NCI-H510A treated with DMSO at 0.1 percent for 48 hours (cell line): ENCODE results near the gene NMNAT2.
"Not testable (repeated sequence)": the region's sequence is repeated elsewhere in the genome, so short reads cannot be mapped to it uniquely, and the experiment has no call there.

Source experiments
- DNase-seq: peaks from one replicate; lab custom pipeline; 2025; lab: John Stamatoyannopoulos, UW

Gene NMNAT2

GRCh38 chr1:183418696-183419095, 516 bp upstream of the NMNAT2 start:
- DNase-seq, result no peak

DNA sequence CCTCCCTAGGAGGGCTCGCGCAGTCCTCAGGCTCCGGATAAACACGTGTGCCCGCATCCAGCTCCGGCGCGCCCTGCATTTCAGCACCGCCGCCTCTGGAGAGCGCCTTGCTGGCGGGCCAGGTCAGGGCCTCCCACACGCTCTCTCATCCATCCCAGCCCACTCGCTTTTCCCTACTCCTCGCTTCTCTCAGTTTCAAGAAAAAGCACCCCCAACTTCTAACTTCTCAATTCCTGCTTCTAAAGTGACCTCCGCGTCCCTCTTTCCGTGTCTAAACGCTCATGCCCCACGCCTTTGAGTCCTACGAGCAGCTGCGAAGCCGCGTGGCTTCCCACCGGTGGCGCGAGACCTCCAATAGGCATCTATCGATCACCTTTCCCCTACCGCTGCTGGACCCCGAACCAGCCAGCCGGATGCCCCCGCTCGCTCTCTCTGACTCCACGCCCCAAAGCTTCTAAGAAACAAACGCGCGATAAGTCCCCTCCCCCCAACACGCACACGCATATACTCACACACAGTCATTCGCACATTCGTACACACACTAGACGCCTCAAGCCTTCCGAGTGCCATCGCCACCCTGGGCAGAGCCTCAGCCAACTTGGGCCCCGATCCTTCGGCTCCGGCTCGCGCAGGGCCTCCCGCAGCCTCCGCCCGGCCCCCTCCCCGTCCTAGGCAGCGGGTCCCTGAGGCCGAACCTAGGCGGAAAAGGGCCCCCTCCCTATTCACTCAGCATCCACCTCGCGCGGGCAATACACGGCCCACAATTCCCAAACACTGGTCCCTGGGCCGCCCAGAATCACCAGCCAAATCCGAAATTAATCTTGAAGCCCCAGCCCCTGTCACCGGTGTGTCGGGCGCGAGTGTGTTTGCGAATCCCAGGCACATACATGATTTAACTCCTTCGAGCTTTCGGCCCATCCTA, 1.1 kb downstream of the NMNAT2 start:
- DNase-seq, result peak; percentile 50

DNA sequence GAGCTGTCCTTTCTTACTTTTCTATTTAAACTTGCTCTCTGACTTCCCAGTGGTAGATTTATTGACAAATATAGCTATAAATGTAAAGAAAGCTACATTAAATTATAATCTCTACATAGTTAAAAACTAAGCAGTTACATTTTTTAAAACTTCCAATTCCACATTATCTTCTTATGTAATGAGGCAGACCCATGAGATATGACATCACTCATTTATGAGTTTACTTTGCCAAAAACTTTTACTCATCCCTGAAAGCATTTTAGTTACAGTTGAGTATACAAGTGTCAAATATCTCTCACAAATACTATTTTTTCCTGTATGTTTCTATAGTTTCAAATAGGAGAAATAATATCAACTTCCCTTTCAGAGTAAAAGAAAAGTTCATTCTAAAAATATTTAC, 3.8 kb downstream of the NMNAT2 start:
- DNase-seq, result no peak

DNA sequence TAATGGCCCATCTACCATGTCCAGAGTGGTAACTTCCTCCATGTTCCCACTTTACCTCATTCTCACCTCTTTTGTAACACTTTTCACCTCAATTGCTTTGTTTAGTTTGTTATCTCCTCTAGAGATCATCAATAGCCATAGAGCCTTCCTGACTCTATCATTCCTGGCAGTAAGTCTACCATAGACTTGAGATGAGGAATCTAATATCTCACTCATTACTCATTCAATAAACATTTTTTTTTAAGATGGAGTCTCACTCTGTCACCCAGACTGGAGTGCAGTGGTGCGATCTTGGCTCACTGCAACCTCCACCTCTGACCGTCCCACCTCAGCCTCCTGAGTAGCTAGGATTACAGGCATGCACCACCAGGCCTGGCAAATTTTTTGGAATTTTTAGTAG, 7.1 kb downstream of the NMNAT2 start:
- DNase-seq, result no peak

GRCh38 chr1:183407961-183408360, 10.2 kb downstream of the NMNAT2 start:
- DNase-seq, result no peak

DNA sequence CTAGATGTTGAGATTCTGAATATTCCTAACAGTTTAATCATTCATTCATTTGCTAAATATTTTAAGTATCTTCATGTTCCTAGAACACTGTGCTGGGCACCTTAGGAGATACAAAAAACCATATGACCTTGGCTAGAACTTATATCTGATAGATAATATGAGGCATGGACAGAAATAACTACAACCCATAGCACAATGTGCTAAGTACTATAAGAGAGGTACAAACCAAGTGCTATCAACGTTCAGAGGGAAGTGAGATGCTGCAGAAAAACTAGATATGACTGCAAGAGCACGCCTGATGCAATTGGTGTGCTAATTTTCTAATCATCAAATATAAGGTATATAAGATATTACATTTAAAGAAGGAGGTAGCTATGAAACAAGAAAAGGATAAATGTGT, 10.7 kb downstream of the NMNAT2 start:
- no peak for DNase-seq

DNA sequence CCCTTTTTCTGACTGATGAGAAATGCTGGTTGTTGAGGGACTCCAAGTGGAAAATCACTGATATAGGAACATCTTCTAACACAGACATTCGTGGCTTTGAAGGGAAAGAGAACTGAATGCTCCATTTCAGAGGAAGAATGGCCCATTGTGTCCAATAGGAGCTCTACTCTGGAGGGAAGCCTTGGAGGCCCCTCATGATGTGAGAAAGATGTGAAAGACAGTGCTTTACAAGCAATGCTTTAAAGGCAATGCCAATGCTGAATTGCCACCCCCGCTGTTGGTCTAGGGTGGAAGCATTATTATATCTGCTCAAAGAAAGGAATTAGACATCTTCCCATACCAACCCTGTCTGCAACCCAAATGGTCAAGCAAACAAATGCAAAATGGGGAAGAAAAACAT, 13.7 kb downstream of the NMNAT2 start:
- DNase-seq, result no peak

GRCh38 chr1:183403498-183403897, 14.7 kb downstream of the NMNAT2 start:
- no peak for DNase-seq

GRCh38 chr1:183401565-183401964, 16.6 kb downstream of the NMNAT2 start:
- not testable (repeated sequence) for DNase-seq

DNA sequence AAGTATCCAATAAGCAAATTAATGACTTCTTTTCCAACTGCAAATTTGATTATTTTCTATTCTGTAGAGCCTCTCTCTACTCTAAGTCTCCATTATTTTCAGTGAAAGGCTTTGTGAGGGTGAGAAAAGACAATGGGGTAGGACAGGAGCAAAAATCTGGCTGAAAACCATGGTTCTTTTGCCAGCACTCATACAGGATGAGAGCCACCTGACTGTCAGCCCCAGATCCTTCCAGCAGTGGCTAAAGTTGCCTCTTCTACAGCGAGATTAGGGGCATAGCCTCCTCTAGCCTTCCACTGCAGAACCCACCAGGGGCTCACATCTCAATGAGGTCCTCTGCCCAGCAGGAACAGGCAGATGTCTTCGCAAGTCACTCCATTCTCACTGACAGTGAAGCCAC, 23.7 kb downstream of the NMNAT2 start:
- no peak for DNase-seq

GRCh38 chr1:183391863-183392262, 26.3 kb downstream of the NMNAT2 start:
- no peak for DNase-seq

- no peak for DNase-seq
Measured at GRCh38 chr1:183390561-183390960, 27.6 kb downstream of the NMNAT2 start.

DNA sequence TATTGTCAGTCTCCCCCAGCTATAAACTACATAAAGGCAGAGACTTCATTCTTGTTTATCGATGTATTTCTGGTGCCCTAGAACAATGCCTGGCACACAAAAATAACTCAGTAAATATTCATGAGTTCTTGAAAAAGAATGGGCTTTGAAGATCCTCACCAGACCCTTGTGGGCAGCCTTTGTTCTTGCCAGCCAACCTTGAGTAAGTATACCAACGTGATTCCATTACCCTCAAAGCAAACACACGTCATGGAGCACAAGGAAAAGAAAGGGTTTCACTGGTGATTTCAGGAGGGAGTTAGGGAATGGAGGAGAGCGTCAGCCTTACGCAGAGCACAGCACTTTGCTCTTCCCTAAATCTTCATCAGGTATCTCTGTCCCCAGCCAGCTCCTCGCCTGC, 29.4 kb downstream of the NMNAT2 start:
- DNase-seq, result no peak

- DNase-seq, result no peak
Measured at GRCh38 chr1:183385340-183386144, 32.6 kb downstream of the NMNAT2 start.

- no peak for DNase-seq
Measured at GRCh38 chr1:183379951-183380350, 38.2 kb downstream of the NMNAT2 start.

DNA sequence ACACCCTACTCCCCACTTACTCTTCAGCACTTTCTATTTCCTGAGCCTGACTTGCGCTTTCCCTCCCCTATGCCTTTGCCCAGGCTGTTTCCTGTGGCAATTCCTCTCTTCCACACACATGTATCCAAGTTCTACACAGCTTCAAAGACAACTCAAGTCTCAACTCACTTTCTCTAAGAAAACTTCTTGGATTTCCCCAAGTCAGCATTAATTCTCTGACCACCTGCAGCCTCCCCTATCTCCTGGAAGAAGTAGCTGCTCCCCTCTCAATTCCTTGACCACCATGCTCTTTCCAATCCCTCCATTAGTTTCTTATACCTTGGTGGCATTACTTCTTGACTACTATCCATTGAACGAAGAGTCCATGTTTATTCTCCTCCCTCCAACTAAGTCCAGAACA, 42.8 kb downstream of the NMNAT2 start:
- DNase-seq, result no peak

GRCh38 chr1:183374825-183375224, 43.4 kb downstream of the NMNAT2 start:
- DNase-seq, result peak; percentile 80

GRCh38 chr1:183372586-183373230, 45.5 kb downstream of the NMNAT2 start:
- no peak for DNase-seq

DNA sequence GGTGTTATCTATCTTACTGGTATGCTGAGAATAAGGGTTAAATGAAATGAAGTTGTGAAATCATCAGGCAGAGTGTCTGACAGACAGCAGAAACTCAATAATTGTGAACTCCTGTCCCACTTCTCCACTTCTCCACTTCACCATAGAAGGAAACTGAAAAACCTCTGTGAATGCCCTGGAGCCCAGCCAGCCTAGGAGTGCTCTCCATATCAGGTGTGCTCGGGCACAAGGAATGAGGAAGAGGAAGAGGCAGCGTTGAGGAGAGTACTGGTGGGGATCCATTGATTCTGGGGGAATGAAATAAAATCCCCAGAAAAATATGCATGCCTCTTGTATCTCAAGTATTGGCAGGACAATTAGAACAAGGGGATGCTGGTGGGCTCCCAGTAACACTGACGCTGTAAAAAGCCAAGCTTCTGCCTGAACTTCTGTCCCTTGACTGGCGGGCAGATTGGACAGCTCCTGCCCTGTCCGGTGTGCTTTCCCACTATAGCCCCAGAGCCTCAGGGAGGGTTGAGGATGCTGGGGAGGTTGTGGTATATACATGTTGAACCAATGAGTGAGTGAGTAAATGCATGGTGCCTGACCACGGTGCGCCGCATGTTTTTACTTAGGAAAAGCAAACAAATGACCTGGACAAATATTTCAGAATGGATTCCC, 47.7 kb downstream of the NMNAT2 start:
- no peak for DNase-seq

DNA sequence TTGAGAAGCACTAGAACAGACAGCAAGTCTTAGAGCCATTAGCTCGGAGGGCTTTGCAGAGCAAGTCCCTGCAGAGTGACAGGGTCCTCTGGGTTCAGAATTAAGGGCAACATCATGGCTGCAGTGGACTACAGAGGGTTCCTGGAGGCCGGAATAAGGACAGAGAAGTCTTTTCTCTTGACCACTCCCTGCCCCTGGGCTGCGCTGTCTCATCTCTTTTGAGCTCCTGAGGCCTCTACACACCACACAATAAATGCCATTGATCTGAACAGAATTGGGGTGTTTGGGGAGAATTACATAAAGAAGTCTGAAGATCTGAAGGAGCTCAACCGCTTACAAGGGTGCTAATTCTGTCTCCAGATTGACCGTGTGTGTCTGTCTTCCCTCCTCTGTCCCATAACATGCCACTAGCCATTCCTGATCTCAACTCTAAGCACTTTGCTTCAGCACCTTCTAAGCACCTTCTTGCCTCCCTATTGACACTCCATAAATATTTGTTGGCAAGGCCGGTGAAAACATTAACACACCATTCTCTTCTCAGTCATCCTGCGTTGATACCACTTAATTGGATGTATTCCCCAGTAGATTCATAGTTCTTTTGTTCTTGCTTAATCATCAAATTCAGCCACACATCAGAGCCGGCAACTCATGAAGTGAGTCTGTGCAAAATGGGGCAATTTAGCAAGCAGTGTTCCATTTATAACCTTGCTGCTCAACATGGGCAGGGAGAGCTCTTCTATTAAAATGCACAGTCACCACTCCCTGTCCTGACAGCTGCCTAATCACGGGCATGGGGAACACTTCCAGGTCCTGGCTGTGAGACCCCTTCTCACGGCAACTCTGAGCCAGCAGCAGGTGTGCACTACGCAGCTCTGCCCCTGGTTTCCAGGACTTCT, 49.7 kb downstream of the NMNAT2 start:
- no peak for DNase-seq

- DNase-seq, result no peak
Measured at GRCh38 chr1:183366116-183366515, 52.1 kb downstream of the NMNAT2 start.
